Astrocyte (in vitro differentiated cells and primary cell): Measurements from ENCODE around the gene CLMP. TPM values are rescaled to one million over a fixed set of nuclear protein-coding genes. Genes with fewer than 3 reads are reported as not detected.

Source experiments
- DNase-seq: peaks from one replicate; pipeline ENCODE4 v3.0.0-alpha.2; 2010; ENCODE audit warnings: low read depth
- FAIRE-seq: peaks from 2 replicates; lab custom pipeline; 2011; peaks lifted over from hg19 to GRCh38; lab: Jason Lieb, UNC
- H2AFZ ChIP-seq: 2 replicates; pipeline ENCODE4 v1.6.0; 2012; ENCODE audit warnings: low read depth, low read length, inconsistent platforms
- H3K27ac ChIP-seq: 2 replicates; pipeline ENCODE4 v1.5.1; 2011; ENCODE audit warnings: low read depth, low read length, inconsistent platforms
- H3K27me3 ChIP-seq: 2 replicates; pipeline ENCODE4 v1.6.0; 2011; ENCODE audit warnings: low read length, inconsistent platforms; ENCODE audit not compliant: insufficient read depth
- H3K36me3 ChIP-seq: 2 replicates; pipeline ENCODE4 v1.5.1; 2011; ENCODE audit warnings: low read length, inconsistent platforms; ENCODE audit not compliant: insufficient read depth
- H3K4me1 ChIP-seq: 2 replicates; pipeline ENCODE4 v1.5.1; 2011; ENCODE audit warnings: low read length, inconsistent platforms; ENCODE audit not compliant: insufficient read depth
- H3K4me2 ChIP-seq: 2 replicates; pipeline ENCODE4 v1.6.0; 2012; ENCODE audit warnings: low read length, inconsistent platforms
- H3K4me3 ChIP-seq: 2 replicates; pipeline ENCODE4 v1.5.1; 2011; ENCODE audit warnings: low read depth, mild to moderate bottlenecking, low read length, inconsistent platforms; ENCODE audit not compliant: insufficient read depth
- H3K79me2 ChIP-seq: 2 replicates; pipeline ENCODE4 v1.6.0; 2012; ENCODE audit warnings: mild to moderate bottlenecking, low read length, inconsistent platforms; ENCODE audit not compliant: insufficient read depth
- H3K9ac ChIP-seq: 2 replicates; pipeline ENCODE4 v1.6.0; 2012; ENCODE audit warnings: mild to moderate bottlenecking, low read length, inconsistent platforms
- H3K9me3 ChIP-seq: 2 replicates; pipeline ENCODE4 v1.5.1; 2012; ENCODE audit warnings: low read depth, mild to moderate bottlenecking, low read length, inconsistent platforms; ENCODE audit not compliant: insufficient read depth
- H4K20me1 ChIP-seq: 2 replicates; pipeline ENCODE4 v1.6.0; 2012; ENCODE audit warnings: low read length, inconsistent platforms; ENCODE audit not compliant: insufficient read depth
- H3K27ac Mint-ChIP-seq: one replicate; pipeline ENCODE4 v1.8.0; 2021; ENCODE audit warnings: mild to moderate bottlenecking, mixed read lengths; ENCODE audit not compliant: unreplicated experiment
- H3K27me3 Mint-ChIP-seq: one replicate; pipeline ENCODE4 v1.8.0; 2021; ENCODE audit warnings: low read depth, mixed read lengths; ENCODE audit not compliant: unreplicated experiment
- H3K36me3 Mint-ChIP-seq: one replicate; pipeline ENCODE4 v1.8.0; 2021; ENCODE audit warnings: low read depth, mixed read lengths; ENCODE audit not compliant: unreplicated experiment
- H3K4me1 Mint-ChIP-seq: one replicate; pipeline ENCODE4 v1.8.0; 2021; ENCODE audit warnings: low read depth, mixed read lengths; ENCODE audit not compliant: unreplicated experiment
- H3K4me3 Mint-ChIP-seq: one replicate; pipeline ENCODE4 v1.8.0; 2021; ENCODE audit warnings: mild to moderate bottlenecking, moderate library complexity, mixed read lengths; ENCODE audit not compliant: unreplicated experiment
- H3K9me3 Mint-ChIP-seq: one replicate; pipeline ENCODE4 v1.8.0; 2021; ENCODE audit warnings: mild to moderate bottlenecking, mixed read lengths; ENCODE audit not compliant: unreplicated experiment
- CTCF ChIP-seq: IDR thresholded peaks from 2 replicates; pipeline ENCODE4 v1.5.1; 2011; ENCODE audit warnings: low read depth, mild to moderate bottlenecking, inconsistent platforms, low read length, moderate library complexity; ENCODE audit not compliant: insufficient read depth
- EZH2 ChIP-seq: IDR thresholded peaks from 2 replicates; pipeline ENCODE4 v1.6.1; 2012; ENCODE audit warnings: mild to moderate bottlenecking, low read length, inconsistent platforms; ENCODE audit not compliant: insufficient read depth
- total RNA-seq: library from RNA; stranded (reverse); gene quantifications from 2 replicates; pipeline ENCODE4 v1.2.1, GENCODE V29; 2021

The CLMP gene
- total RNA-seq, 1 donor from 2014 or later = 16.0 TPM

- FAIRE-seq (no peak), DNase-seq (no peak)
- Histone ChIP-seq H3K36me3 (no peaks in the 10 kb centered on the region), H3K9ac (no peak overlapping the region), H3K27me3 (no peaks in the 10 kb centered on the region), H2AFZ (no peak overlapping the region), H3K4me3 (no peak overlapping the region), H3K79me2 (no peaks in the 10 kb centered on the region), H4K20me1 (no peaks in the 10 kb centered on the region), H3K4me2 (no peak overlapping the region), H3K27ac (no peak overlapping the region), H3K9me3 (no peaks in the 10 kb centered on the region), H3K4me1 (no peaks in the 10 kb centered on the region)
- no peak overlapping the region for H3K4me3 Mint-ChIP-seq
- peaks cover 17% of the 10 kb centered on the region for H3K4me1 Mint-ChIP-seq
- H3K9me3 Mint-ChIP-seq = no peaks in the 10 kb centered on the region
- no peak overlapping the region for H3K27ac Mint-ChIP-seq
- TF ChIP-seq CTCF = no peak
- TF ChIP-seq EZH2 = no peak
- no peaks in the 10 kb centered on the region for H3K27me3 Mint-ChIP-seq
- H3K36me3 Mint-ChIP-seq = no peaks in the 10 kb centered on the region
Observed at GRCh38 chr11:123233975-123234334, 38.9 kb upstream of the CLMP start.

DNA sequence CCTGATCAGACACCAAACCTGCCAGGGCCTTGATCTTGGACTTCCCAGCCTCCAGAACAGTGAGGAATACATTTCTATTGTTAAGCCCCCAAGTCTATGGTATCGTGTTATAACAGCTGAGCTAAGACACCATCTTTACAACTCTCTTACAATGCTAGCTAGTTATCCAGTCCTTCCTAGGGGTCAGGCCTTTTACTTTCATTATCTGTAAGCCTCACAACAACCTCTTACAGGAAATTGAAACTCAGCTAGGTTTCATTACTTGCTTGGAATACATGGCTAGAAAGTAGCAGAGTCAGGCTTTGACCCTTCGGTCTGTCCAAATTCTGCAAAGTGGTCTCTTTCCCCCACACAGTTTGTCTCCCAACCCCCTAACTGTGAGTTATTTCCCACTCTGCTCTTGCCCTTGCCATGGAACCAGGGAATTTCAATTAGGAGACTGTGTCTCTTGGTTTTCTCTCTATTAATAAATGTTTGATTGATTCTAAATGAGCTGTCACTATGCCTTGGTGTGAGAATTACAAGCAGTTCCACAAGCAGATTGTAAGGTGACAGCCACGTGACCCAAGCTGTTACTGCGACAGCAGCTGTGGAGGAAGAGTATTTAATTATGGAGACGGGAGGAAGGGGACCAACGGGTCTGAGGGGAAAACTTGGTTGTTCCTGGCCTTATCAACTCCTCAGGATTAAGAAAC is 38.4 kb upstream of the CLMP start:
- no peaks in the 10 kb centered on the region for H3K79me2 ChIP-seq
- no peak overlapping the region for H2AFZ ChIP-seq
- H3K36me3 ChIP-seq = no peaks in the 10 kb centered on the region
- H3K27me3 ChIP-seq = no peaks in the 10 kb centered on the region
- H3K27me3 Mint-ChIP-seq = no peaks in the 10 kb centered on the region
- DNase-seq (no peak), FAIRE-seq (peak; percentile 9)
- H3K27ac ChIP-seq = no peak overlapping the region
- no peaks in the 10 kb centered on the region for H3K9me3 Mint-ChIP-seq
- TF ChIP-seq EZH2 = no peak
- no peak for TF ChIP-seq CTCF
- peaks cover 22% of the 10 kb centered on the region for H3K4me1 Mint-ChIP-seq
- H3K4me3 ChIP-seq = no peak overlapping the region
- H3K4me1 ChIP-seq = no peaks in the 10 kb centered on the region
- H3K36me3 Mint-ChIP-seq = no peaks in the 10 kb centered on the region
- no peaks in the 10 kb centered on the region for H4K20me1 ChIP-seq
- H3K27ac Mint-ChIP-seq = peak overlapping the region; percentile 60
- no peak overlapping the region for H3K4me3 Mint-ChIP-seq
- no peak overlapping the region for H3K9ac ChIP-seq
- no peak overlapping the region for H3K4me2 ChIP-seq
- H3K9me3 ChIP-seq = no peaks in the 10 kb centered on the region

- Mint-ChIP-seq H3K9me3 (no peaks in the 10 kb centered on the region), H3K36me3 (no peaks in the 10 kb centered on the region), H3K27ac (peak overlapping the region; percentile 84), H3K4me3 (no peak overlapping the region), H3K4me1 (peaks cover 22% of the 10 kb centered on the region), H3K27me3 (no peaks in the 10 kb centered on the region)
- Histone ChIP-seq H3K4me1 (no peaks in the 10 kb centered on the region), H3K4me2 (peak overlapping the region; percentile 14), H3K9ac (no peak overlapping the region), H4K20me1 (no peaks in the 10 kb centered on the region), H3K36me3 (no peaks in the 10 kb centered on the region), H3K79me2 (no peaks in the 10 kb centered on the region), H3K9me3 (no peaks in the 10 kb centered on the region), H2AFZ (no peak overlapping the region), H3K27me3 (no peaks in the 10 kb centered on the region), H3K4me3 (no peak overlapping the region), H3K27ac (no peak overlapping the region)
- DNase-seq (no peak), FAIRE-seq (no peak)
- TF ChIP-seq EZH2 = no peak
- no peak for TF ChIP-seq CTCF
Observed at GRCh38 chr11:123231777-123232176, 36.7 kb upstream of the CLMP start.
